Endothelial cell of umbilical vein (primary cell): Measurements from ENCODE around the gene GSKIP. TPM values are rescaled to one million over a fixed set of nuclear protein-coding genes. Genes with fewer than 3 reads are reported as not detected.

Source experiments
- BruUV-seq: library from RNA; stranded (reverse); fragments of 400-500 nt; replicated peaks from 2 replicates; lab custom pipeline; 2021; lab: Mats Ljungman, UMichigan
- CTCF ChIA-PET: fragments of 300-600, 350-600 bp; sonication (Branson Sonifier 250); formaldehyde crosslinking; loops from one replicate; lab custom pipeline; 2021; ENCODE audit warnings: antibody characterized with exemption, inconsistent platforms; lab: Charles Lee
- POLR2A ChIA-PET: fragments of 300-600, 350-600 bp; sonication (Branson Sonifier 250); formaldehyde crosslinking; loops from one replicate; lab custom pipeline; 2021; ENCODE audit warnings: antibody characterized with exemption, inconsistent platforms; lab: Charles Lee
- DNase-seq: peaks from one replicate; pipeline ENCODE4 v3.0.0-alpha.2; 2011; ENCODE audit warnings: low read depth, low spot score
- FAIRE-seq: peaks from 2 replicates; lab custom pipeline; 2011; peaks lifted over from hg19 to GRCh38; lab: Jason Lieb, UNC
- H2AFZ ChIP-seq: 2 replicates; pipeline ENCODE4 v1.6.0; 2012; ENCODE audit warnings: low read depth, low read length, control low read depth, inconsistent platforms
- H3K27ac ChIP-seq: 2 replicates; pipeline ENCODE4 v1.5.1; 2011; ENCODE audit warnings: low read depth, mild to moderate bottlenecking, control low read depth, low read length, moderate library complexity; ENCODE audit not compliant: insufficient read depth
- H3K27me3 ChIP-seq, 2 experiments: 2 replicates each; pipeline versions ENCODE4 v1.6.0 to v1.6.1; 2011; ENCODE audit warnings: low read length in 2 of 2, mixed read lengths in 1 of 2; ENCODE audit not compliant: control insufficient read depth in 2 of 2, insufficient read depth in 2 of 2
- H3K36me3 ChIP-seq, 2 experiments: 2 replicates in 1 of 2; 3 replicates in 1 of 2; pipeline ENCODE4 v1.5.1; 2011; ENCODE audit warnings: low read length in 2 of 2, mild to moderate bottlenecking in 1 of 2, moderate library complexity in 1 of 2; ENCODE audit not compliant: control insufficient read depth in 2 of 2, insufficient read depth in 2 of 2; ENCODE audit errors: extremely low read depth in 1 of 2
- H3K4me1 ChIP-seq: 3 replicates; pipeline ENCODE4 v1.5.1; 2011; ENCODE audit warnings: mild to moderate bottlenecking, low read length; ENCODE audit not compliant: control insufficient read depth, insufficient read depth; ENCODE audit errors: extremely low read depth
- H3K4me2 ChIP-seq: 2 replicates; pipeline ENCODE4 v1.6.1; 2011; ENCODE audit warnings: low read length, control low read depth, mixed read lengths; ENCODE audit not compliant: insufficient read depth
- H3K4me3 ChIP-seq, 3 experiments: fragments of 200-600 bp in 1 of 3; sonication (generic), shearing (Covaris generic) in 1 of 3; replicated peaks in 1 of 3; 2 replicates each; pipeline ENCODE4 v1.5.1; 2011 to 2016; ENCODE audit warnings: control low read depth in 3 of 3, low read length in 3 of 3, mild to moderate bottlenecking in 2 of 3, inconsistent platforms in 1 of 3, low read depth in 1 of 3, moderate library complexity in 1 of 3; ENCODE audit not compliant: insufficient read depth in 1 of 3
- H3K79me2 ChIP-seq: 2 replicates; pipeline ENCODE4 v1.6.0; 2012; ENCODE audit warnings: low read length, inconsistent platforms; ENCODE audit not compliant: control insufficient read depth, insufficient read depth
- H3K9ac ChIP-seq: replicated peaks from 2 replicates; pipeline ENCODE3; 2011; ENCODE audit warnings: low read length, control low read depth; ENCODE audit not compliant: insufficient read depth; ENCODE audit errors: extremely low read depth
- H3K9me1 ChIP-seq: replicated peaks from 3 replicates; pipeline ENCODE4 v1.6.0; 2011; ENCODE audit warnings: mild to moderate bottlenecking, low read length; ENCODE audit not compliant: control insufficient read depth, insufficient read depth; ENCODE audit errors: extremely low read depth
- H3K9me3 ChIP-seq: replicated peaks from 2 replicates; pipeline ENCODE4 v1.5.1; 2012; ENCODE audit warnings: low read length, inconsistent platforms; ENCODE audit not compliant: control insufficient read depth, insufficient read depth
- H4K20me1 ChIP-seq: replicated peaks from 2 replicates; pipeline ENCODE3; 2011; ENCODE audit warnings: mild to moderate bottlenecking, low read length; ENCODE audit not compliant: control insufficient read depth, insufficient read depth; ENCODE audit errors: extremely low read depth
- EZH2 ChIP-seq: IDR thresholded peaks from 2 replicates; pipeline ENCODE4 v1.6.1; 2012; ENCODE audit warnings: borderline replicate concordance, low read depth, mild to moderate bottlenecking, moderate library complexity, low read length, inconsistent platforms; ENCODE audit not compliant: severe bottlenecking
- FOS ChIP-seq: IDR thresholded peaks from 2 replicates; pipeline ENCODE4 v1.6.1; 2011; ENCODE audit warnings: mild to moderate bottlenecking, low read length, moderate library complexity, borderline replicate concordance; ENCODE audit not compliant: insufficient read depth
- GATA2 ChIP-seq: IDR thresholded peaks from 2 replicates; pipeline ENCODE4 v1.7.0; 2011; ENCODE audit warnings: low read depth, mild to moderate bottlenecking, moderate library complexity, mixed read lengths, low read length; ENCODE audit not compliant: insufficient read length, insufficient read depth
- JUN ChIP-seq: IDR thresholded peaks from 2 replicates; pipeline ENCODE4 v1.6.1; 2011; ENCODE audit warnings: borderline replicate concordance, low read depth; ENCODE audit not compliant: insufficient read length, insufficient read depth
- MYC ChIP-seq: IDR thresholded peaks from one replicate; pipeline ENCODE4 v1.6.1; 2011; ENCODE audit warnings: mild to moderate bottlenecking, low read depth, low read length
- POLR2A ChIP-seq: IDR thresholded peaks from 2 replicates; pipeline ENCODE4 v1.6.1; 2012; ENCODE audit warnings: low read depth, mild to moderate bottlenecking, control low read depth, low read length
- POLR2AphosphoS5 ChIP-seq: IDR thresholded peaks from 2 replicates; pipeline ENCODE4 v1.6.1; 2012; ENCODE audit warnings: low read depth, mild to moderate bottlenecking, control low read depth, low read length, moderate library complexity; ENCODE audit not compliant: insufficient read depth
- dilution Hi-C: fragments of 300-500 bp; cut with MboI; formaldehyde crosslinking; loops from one replicate; pipeline ENCODE4 v1.15.0; 2019; ENCODE audit warnings: low sequenced_read_pairs; ENCODE audit not compliant: extremely low pct_ligation_motif_present
- intact Hi-C: fragments of 100-400 bp; cut with micrococcal nuclease; formaldehyde crosslinking; loops from one replicate; pipeline ENCODE4 v1.10.0; 2022
- polyA plus RNA-seq, 4 experiments: library from polyadenylated mRNA; depleted of rRNA in 3 of 4; stranded (reverse) in 3 of 4; unstranded in 1 of 4; fragments of >200 nt; gene quantifications; 2 replicates each; pipeline versions ENCODE4 v1.2.1 to v1.2.3, GENCODE V29; 2011 to 2012; ENCODE audit warnings: missing spikeins in 1 of 4
- total RNA-seq: library from RNA; stranded (reverse); gene quantifications from 2 replicates; pipeline ENCODE4 v1.2.3, GENCODE V29; 2021
- TF ChIP-seq, protein P1 (sequence below), 2 donors: IDR thresholded peaks; 1 replicate in 1 of 2; 2 replicates in 1 of 2; pipeline ENCODE4 v1.5.1; 2011; ENCODE audit warnings: low read length in 2 of 2, mild to moderate bottlenecking in 2 of 2, moderate library complexity in 2 of 2, control low read depth in 1 of 2, inconsistent platforms in 1 of 2, low read depth in 1 of 2; ENCODE audit not compliant: insufficient read depth in 1 of 2; ENCODE audit errors: extremely low read depth in 1 of 2
- TF ChIP-seq, protein P2 (sequence below): IDR thresholded peaks from 2 replicates; pipeline ENCODE4 v1.6.1; 2011; ENCODE audit not compliant: insufficient read depth, insufficient read length

Gene GSKIP
- total and polyA plus RNA-seq, 2 donors (not counting 3 experiments of a cell fraction or from before 2014, with no cell fraction given), result 9.2 to 15.9 TPM

- Histone ChIP-seq H3K4me3 (no peak overlapping the region), H3K4me1 (no peaks in the 10 kb centered on the region), H3K36me3 (no peaks in the 10 kb centered on the region), H3K9me1 (no peaks in the 10 kb centered on the region), H4K20me1 (no peaks in the 10 kb centered on the region), H3K27ac (no peak overlapping the region), H3K4me2 (no peak overlapping the region), H3K79me2 (no peaks in the 10 kb centered on the region), H3K9ac (no peak overlapping the region), H3K27me3 (peaks cover 2% of the 10 kb centered on the region in 2 experiments), H3K9me3 (no peaks in the 10 kb centered on the region), H2AFZ (no peak overlapping the region)
- dilution Hi-C loops, result no loop called here
- TF ChIP-seq JUN (no peak), FOS (no peak), MYC (no peak), POLR2A (no peak)
- DNase-seq (no peak), FAIRE-seq (no peak)
- CTCF ChIA-PET, result no interaction called here
- POLR2A ChIA-PET, result no interaction called here
- intact Hi-C loops, result no loop called here
- no TSS peak for BruUV-seq
These were observed 36.1 kb downstream of the GSKIP start for GRCh38 chr14:96399405-96399804.

GRCh38 chr14:96400495-96400894, 37.2 kb downstream of the GSKIP start:
- DNase-seq (no peak), FAIRE-seq (no peak)
- dilution Hi-C loops (no loop called here), intact Hi-C loops (no loop called here)
- no peak overlapping the region for H3K9ac ChIP-seq
- H3K4me1 ChIP-seq, result no peaks in the 10 kb centered on the region
- peaks cover 2% of the 10 kb centered on the region in 2 experiments for H3K27me3 ChIP-seq
- ChIA-PET CTCF (no interaction called here), POLR2A (no interaction called here)
- H2AFZ ChIP-seq, result no peak overlapping the region
- TF ChIP-seq EZH2, result no peak
- no peak for TF ChIP-seq JUN
- no peak for TF ChIP-seq FOS
- no peak for TF ChIP-seq GATA2
- TF ChIP-seq, protein P1, sequence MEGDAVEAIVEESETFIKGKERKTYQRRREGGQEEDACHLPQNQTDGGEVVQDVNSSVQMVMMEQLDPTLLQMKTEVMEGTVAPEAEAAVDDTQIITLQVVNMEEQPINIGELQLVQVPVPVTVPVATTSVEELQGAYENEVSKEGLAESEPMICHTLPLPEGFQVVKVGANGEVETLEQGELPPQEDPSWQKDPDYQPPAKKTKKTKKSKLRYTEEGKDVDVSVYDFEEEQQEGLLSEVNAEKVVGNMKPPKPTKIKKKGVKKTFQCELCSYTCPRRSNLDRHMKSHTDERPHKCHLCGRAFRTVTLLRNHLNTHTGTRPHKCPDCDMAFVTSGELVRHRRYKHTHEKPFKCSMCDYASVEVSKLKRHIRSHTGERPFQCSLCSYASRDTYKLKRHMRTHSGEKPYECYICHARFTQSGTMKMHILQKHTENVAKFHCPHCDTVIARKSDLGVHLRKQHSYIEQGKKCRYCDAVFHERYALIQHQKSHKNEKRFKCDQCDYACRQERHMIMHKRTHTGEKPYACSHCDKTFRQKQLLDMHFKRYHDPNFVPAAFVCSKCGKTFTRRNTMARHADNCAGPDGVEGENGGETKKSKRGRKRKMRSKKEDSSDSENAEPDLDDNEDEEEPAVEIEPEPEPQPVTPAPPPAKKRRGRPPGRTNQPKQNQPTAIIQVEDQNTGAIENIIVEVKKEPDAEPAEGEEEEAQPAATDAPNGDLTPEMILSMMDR (IDR thresholded peaks at IDR 0.05; ENCODE audit: extremely low read depth in 1 of 2, insufficient read depth in 1 of 2, low read depth in 1 of 2, low read length in 2 of 2), result no peak
- no peak for TF ChIP-seq POLR2AphosphoS5
- TF ChIP-seq POLR2A, result no peak
- TF ChIP-seq, protein P2, sequence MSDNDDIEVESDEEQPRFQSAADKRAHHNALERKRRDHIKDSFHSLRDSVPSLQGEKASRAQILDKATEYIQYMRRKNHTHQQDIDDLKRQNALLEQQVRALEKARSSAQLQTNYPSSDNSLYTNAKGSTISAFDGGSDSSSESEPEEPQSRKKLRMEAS, result no peak
- TF ChIP-seq MYC, result no peak
- H3K27ac ChIP-seq, result no peak overlapping the region
- no TSS peak for BruUV-seq
- no peak overlapping the region for H3K4me2 ChIP-seq
- H3K79me2 ChIP-seq, result no peaks in the 10 kb centered on the region
- no peaks in the 10 kb centered on the region for H4K20me1 ChIP-seq
- no peaks in the 10 kb centered on the region for H3K9me1 ChIP-seq
- no peak overlapping the region for H3K4me3 ChIP-seq
- H3K9me3 ChIP-seq, result no peaks in the 10 kb centered on the region
- H3K36me3 ChIP-seq, result no peaks in the 10 kb centered on the region
